Muscle layer of duodenum (tissue), 2 donors: ENCODE results near the gene THOC5.

Source experiments
- H3K27ac ChIP-seq: one replicate; pipeline ENCODE4 v1.7.0; 2013; ENCODE audit warnings: mild to moderate bottlenecking, low read length
- H3K27me3 ChIP-seq: one replicate; pipeline ENCODE4 v1.7.0; 2013; ENCODE audit warnings: low read depth, mild to moderate bottlenecking, control low read depth, low read length
- H3K36me3 ChIP-seq, 2 donors: one replicate each; pipeline ENCODE4 v1.7.0; 2013; ENCODE audit warnings: low read length in 2 of 2, control low read depth in 1 of 2, mild to moderate bottlenecking in 1 of 2; ENCODE audit not compliant: insufficient read depth in 2 of 2, control insufficient read depth in 1 of 2
- H3K4me1 ChIP-seq, 2 donors: one replicate each; pipeline ENCODE4 v1.7.0; 2013; ENCODE audit warnings: low read length in 2 of 2, mild to moderate bottlenecking in 2 of 2, control low read depth in 1 of 2, moderate library complexity in 1 of 2; ENCODE audit not compliant: insufficient read depth in 2 of 2, control insufficient read depth in 1 of 2
- H3K4me3 ChIP-seq, 2 donors: one replicate each; pipeline ENCODE4 v1.7.0; 2013; ENCODE audit warnings: low read length in 2 of 2, low read depth in 1 of 2, mild to moderate bottlenecking in 1 of 2
- H3K9me3 ChIP-seq, 2 donors: one replicate each; pipeline ENCODE4 v1.7.0; 2013; ENCODE audit warnings: low read length in 2 of 2, control low read depth in 1 of 2, mild to moderate bottlenecking in 1 of 2; ENCODE audit not compliant: control insufficient read depth in 1 of 2
- donor health status: healthy.

THOC5 gene

DNA sequence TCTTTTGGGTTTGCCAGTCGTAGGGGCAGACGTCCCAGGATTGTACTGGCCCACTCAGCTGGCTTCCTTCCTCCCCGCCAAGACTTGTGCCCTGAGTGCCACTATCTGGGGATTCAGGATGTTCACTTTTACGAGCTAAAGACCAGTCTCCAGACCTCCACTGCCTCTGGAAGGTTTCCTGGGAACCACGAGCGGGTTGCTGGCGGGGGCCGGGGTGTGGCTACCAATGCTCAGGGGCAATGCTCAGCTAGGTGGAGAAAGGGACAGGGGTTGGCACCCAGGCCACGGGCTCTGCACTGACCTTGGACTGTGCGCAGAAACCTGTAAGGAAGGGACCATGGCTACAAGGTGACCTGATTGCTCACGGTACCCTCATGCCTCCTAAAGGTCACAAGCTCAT lies 71.3 kb downstream of the THOC5 start:
- no peaks in the 10 kb centered on the region for H3K36me3 ChIP-seq
- H3K27me3 ChIP-seq: peaks cover 43% of the 10 kb centered on the region
- H3K4me3 ChIP-seq: no peak overlapping the region
- peaks cover 0 to 17% of the 10 kb centered on the region in 2 donors for H3K4me1 ChIP-seq
- H3K27ac ChIP-seq: no peak overlapping the region
- H3K9me3 ChIP-seq: no peaks in the 10 kb centered on the region

DNA sequence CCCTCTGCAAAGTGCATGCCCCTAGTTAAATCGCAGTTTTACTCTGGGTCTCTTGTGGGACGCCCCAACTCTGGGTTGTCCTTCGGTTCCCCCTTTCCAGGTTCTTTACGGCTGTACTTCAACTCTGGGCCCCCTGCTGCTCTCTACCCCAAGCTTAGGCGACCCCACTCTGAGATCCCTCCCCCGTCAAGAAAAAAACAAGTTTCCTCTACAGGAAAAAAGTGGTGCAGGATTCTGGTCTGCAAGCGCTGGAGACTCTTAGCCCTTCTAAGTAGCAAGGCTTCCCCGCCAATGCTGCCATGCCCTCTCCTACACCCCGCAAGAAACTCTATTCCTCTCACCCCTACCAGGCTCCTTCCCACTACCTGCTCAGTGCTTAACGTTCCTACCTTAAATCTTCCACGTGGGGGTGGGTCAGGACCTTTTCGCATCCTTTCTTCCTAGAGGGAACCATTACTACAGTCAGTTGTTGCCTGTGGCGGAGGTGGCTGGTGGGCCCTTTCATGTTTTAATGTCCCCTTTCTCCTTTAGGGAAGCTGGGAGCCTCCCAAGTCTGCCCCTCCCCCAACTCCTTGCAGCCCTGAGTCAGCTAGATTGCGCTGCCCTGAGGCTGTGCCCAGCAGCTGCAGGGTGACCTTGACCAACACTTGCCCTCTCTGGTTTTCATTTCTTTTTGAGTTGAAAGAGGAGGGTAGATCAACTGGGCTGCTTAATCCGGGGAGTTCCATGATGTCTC lies 72.1 kb downstream of the THOC5 start:
- Histone ChIP-seq H3K36me3 (no peaks in the 10 kb centered on the region), H3K9me3 (no peaks in the 10 kb centered on the region), H3K27ac (no peak overlapping the region), H3K4me3 (peak overlapping the region in 1 of 2 donors; percentile 52), H3K4me1 (peaks cover 0 to 17% of the 10 kb centered on the region in 2 donors), H3K27me3 (peaks cover 43% of the 10 kb centered on the region)

DNA sequence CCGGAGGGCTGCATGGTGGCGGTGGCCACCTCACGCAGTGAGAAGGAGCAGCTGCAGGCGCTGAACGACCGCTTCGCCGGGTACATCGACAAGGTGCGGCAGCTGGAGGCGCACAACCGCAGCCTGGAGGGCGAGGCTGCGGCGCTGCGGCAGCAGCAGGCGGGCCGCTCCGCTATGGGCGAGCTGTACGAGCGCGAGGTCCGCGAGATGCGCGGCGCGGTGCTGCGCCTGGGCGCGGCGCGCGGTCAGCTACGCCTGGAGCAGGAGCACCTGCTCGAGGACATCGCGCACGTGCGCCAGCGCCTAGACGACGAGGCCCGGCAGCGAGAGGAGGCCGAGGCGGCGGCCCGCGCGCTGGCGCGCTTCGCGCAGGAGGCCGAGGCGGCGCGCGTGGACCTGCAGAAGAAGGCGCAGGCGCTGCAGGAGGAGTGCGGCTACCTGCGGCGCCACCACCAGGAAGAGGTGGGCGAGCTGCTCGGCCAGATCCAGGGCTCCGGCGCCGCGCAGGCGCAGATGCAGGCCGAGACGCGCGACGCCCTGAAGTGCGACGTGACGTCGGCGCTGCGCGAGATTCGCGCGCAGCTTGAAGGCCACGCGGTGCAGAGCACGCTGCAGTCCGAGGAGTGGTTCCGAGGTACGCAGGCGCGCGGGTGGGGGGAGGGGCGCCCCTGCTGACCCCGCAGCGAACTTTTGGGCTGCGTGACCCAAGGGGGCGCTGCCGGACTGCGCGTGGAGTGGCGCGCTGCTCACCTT lies 72.9 kb downstream of the THOC5 start:
- no peaks in the 10 kb centered on the region for H3K9me3 ChIP-seq
- H3K36me3 ChIP-seq: no peaks in the 10 kb centered on the region
- H3K4me1 ChIP-seq: peaks cover 0 to 17% of the 10 kb centered on the region in 2 donors
- no peak overlapping the region for H3K27ac ChIP-seq
- peak overlapping the region in 1 of 2 donors; percentile 52 for H3K4me3 ChIP-seq
- peaks cover 43% of the 10 kb centered on the region for H3K27me3 ChIP-seq

DNA sequence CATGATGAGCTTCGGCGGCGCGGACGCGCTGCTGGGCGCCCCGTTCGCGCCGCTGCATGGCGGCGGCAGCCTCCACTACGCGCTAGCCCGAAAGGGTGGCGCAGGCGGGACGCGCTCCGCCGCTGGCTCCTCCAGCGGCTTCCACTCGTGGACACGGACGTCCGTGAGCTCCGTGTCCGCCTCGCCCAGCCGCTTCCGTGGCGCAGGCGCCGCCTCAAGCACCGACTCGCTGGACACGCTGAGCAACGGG lies 73.4 kb downstream of the THOC5 start:
- Histone ChIP-seq H3K36me3 (no peaks in the 10 kb centered on the region), H3K4me1 (peaks cover 0 to 17% of the 10 kb centered on the region in 2 donors), H3K27ac (no peak overlapping the region), H3K9me3 (no peaks in the 10 kb centered on the region), H3K27me3 (peaks cover 43% of the 10 kb centered on the region), H3K4me3 (peak overlapping the region in 1 of 2 donors; percentile 52)

DNA sequence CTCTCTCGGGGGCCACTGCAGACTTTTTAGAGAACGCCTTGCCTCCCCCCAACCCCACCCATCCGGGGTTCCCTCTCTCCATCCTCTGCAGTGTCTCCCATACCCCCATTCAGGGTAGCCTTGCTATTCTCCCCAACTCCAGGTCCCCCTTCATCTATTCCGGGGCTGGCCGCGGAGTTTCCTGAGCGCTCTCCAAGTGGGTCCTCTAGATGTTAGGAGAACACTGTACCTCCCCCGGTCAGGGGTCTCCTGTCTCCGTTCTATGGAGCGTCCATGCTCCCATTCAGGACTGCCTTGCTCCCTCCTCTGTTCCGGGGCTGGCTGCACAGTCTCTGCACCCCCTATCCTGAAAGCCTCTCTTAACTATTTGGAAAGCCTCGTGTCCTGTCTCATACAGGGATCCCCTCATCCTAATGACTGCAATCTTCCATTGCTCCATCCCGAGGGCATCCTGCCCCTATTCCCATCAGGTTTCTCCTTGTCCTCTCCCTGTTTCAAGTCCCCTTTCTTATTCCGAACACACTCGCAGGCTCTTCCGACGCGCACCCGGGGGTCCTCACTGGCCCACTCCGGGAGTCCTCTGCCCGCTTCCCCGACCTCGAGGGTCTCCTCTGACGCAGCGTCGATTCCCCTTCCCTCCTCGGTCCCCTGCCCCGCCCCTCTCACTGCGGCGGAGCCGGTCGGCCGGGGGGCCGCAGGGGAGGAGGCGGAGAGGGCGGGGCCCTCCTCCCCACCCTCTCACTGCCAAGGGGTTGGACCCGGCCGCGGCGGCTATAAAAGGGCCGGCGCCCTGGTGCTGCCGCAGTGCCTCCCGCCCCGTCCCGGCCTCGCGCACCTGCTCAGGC lies 73.9 kb downstream of the THOC5 start, which contains the start of gene NEFH:
TSS of gene NEFH (plus strand) at position 802 of the 845 bp plus-strand sequence. CDS start 45 bp downstream, outside the sequence.
- no peaks in the 10 kb centered on the region for H3K36me3 ChIP-seq
- H3K4me3 ChIP-seq: peak within 1 kb of the TSS in 1 of 2 donors; percentile 52
- no peaks in the 10 kb centered on the region for H3K9me3 ChIP-seq
- H3K4me1 ChIP-seq: peaks cover 0 to 17% of the 10 kb centered on the region in 2 donors
- H3K27ac ChIP-seq: no peak within 1 kb of the TSS
- peaks cover 43% of the 10 kb centered on the region for H3K27me3 ChIP-seq

DNA sequence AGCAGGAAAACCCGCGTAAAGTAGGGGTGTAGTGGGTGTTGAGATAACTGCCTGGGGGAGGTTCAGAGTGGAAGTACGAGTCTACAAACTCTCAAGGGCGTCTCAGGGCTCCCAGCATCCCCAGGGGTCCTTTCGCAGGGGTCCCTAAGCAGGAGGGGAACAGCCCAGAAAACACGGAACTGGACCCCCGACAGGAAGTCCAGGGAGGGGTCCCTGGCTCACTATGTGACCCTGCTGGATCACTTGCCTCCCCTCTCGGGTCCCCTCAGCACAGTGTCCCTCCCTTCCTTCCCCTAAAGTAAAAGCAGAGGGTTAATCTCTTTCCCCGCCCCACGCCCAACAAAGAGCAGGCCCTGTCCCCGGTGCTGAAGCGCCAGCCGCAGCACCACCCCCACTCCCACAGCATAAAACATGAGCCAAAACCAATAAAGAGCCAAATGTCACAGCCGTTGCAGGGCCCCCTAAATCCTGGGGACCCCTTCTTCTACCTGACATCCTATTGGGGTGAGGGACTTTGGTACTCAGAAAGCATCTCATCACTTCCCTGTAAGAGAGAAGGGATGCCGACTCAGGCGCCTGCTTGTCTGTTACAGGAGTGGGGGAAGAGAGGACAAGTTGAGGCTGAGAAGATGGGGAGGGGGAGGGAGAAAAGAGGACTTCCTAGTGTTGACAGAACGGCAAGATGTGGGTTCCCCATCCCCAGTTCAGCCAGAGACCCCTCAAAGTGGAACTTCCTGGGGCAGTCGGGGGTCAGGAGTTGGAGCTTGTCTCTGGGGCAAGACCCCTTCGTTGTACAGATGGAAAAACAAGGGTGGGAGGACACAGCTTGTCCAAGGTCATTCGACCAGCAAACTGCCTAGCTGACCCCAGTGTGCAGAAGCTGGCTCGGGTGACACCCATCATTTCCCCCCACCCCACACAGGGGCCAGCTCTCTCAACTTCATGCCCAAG lies 75.0 kb downstream of the THOC5 start:
- Histone ChIP-seq H3K4me1 (peaks cover 0 to 17% of the 10 kb centered on the region in 2 donors), H3K9me3 (no peaks in the 10 kb centered on the region), H3K4me3 (no peak overlapping the region), H3K27me3 (peaks cover 43% of the 10 kb centered on the region), H3K36me3 (no peaks in the 10 kb centered on the region), H3K27ac (no peak overlapping the region)

DNA sequence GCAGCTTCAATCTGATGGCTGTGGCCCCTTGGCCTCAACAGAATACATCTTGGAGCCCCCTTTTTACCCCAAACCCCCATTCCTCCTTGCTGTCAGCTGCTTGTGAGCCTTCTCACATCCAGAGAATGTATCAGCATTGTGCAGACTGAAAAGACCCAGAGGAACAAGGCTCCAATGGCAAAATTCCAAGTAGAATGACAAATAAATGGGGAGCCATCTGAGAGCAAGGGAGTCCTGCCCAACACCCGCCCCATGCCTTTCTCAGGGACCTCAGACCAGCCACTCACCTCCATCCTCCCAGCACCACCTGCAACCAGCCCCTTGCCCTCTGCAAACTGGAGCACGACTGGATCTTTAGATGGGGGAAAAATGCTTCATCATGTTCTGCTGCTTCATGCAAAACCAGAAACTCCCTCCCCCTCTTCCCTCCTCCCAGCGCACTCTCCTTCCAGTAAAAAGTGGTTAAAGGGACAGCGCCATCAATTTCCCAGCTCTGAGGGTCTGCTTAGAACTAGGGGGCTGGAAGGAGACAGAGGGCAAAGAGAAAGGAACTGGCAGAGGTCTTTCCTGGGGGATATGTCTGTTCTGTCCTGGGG lies 75.7 kb downstream of the THOC5 start:
- peaks cover 43% of the 10 kb centered on the region for H3K27me3 ChIP-seq
- no peak overlapping the region for H3K4me3 ChIP-seq
- no peaks in the 10 kb centered on the region for H3K9me3 ChIP-seq
- no peak overlapping the region for H3K27ac ChIP-seq
- H3K36me3 ChIP-seq: no peaks in the 10 kb centered on the region
- H3K4me1 ChIP-seq: peaks cover 0 to 17% of the 10 kb centered on the region in 2 donors

DNA sequence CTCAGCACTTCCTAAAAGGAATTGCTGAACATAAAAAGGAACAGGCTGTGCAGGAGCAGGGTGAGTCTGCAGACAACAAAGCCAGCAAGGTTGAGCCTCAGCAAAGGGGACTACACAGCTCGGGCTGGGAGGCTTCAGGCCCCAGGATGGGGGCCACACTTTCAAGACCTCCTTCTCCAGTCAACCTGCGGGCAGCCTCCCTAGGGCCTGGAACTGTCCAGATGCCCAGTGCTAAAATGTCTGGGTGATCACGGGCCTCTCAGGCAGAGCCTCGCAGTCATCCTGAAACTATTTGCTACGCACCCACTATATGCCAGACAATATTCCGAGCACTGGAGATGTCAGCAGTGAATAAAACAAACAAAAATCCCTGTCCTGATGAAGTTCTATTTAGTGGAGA lies 77.4 kb downstream of the THOC5 start:
- Histone ChIP-seq H3K36me3 (no peaks in the 10 kb centered on the region), H3K27me3 (peaks cover 32% of the 10 kb centered on the region), H3K27ac (no peak overlapping the region), H3K9me3 (no peaks in the 10 kb centered on the region), H3K4me1 (peaks cover 0 to 15% of the 10 kb centered on the region in 2 donors), H3K4me3 (no peak overlapping the region)

DNA sequence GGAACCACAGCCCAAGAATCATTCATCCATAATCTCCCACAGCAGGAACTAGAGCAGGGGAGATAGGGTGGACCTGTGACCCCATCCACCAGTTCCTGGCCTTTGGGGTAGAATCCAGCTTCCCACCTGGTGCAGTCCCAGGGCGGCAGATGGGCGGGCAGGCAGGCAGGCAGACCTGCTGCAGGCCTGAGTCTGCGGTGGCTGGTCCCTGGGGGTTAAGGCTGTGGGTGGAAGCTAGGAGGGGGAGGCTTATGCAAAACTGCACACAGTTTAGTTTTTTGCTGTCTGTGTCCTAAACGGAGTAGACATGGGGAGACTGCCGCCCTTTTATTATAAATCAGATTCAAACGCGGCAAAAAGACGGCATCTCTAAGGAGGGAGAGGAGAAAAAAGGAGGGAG lies 78.0 kb downstream of the THOC5 start:
- no peaks in the 10 kb centered on the region for H3K9me3 ChIP-seq
- no peaks in the 10 kb centered on the region for H3K36me3 ChIP-seq
- H3K4me1 ChIP-seq: peaks cover 0 to 9% of the 10 kb centered on the region in 2 donors
- no peak overlapping the region for H3K27ac ChIP-seq
- no peak overlapping the region for H3K4me3 ChIP-seq
- H3K27me3 ChIP-seq: peaks cover 28% of the 10 kb centered on the region

DNA sequence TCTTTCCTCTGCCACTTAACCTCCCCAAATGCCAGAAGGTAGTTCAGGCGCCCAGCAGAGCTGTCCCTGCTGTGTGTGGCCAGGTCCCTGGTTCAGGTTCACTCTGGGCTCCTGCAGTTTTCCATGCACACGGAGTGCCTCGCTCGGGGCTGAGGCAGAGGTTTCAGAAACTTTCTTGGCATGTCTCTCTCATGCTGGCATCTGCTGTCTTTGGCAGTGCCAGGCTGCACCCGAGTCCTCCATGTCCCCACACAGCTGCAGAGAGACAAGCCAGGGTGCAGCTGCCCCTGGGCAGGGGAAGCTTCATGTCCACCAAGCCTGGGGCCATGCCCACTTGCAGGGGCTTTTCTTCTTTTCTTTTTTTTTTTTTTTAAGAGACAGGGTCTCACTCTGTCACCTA lies 80.6 kb downstream of the THOC5 start:
- Histone ChIP-seq H3K4me1 (peaks cover 0 to 3% of the 10 kb centered on the region in 2 donors), H3K9me3 (no peaks in the 10 kb centered on the region), H3K27me3 (peaks cover 4% of the 10 kb centered on the region), H3K4me3 (no peak overlapping the region), H3K27ac (no peak overlapping the region), H3K36me3 (no peaks in the 10 kb centered on the region)
